Right ventricle myocardium superior (tissue), 1 donor: Measurements from ENCODE around the gene BRIP1. TPM values are rescaled to one million over a fixed set of nuclear protein-coding genes. Genes with fewer than 3 reads are reported as not detected.

Experiments
- ATAC-seq: fragments of 200-7000 bp; cut with Tn5 transposase; one replicate; pipeline ENCODE4 v1.9.1; 2020; ENCODE audit warnings: mild to moderate bottlenecking; ENCODE audit not compliant: poor library complexity
- DNase-seq: peaks from one replicate; pipeline ENCODE4 v3.0.0-alpha.2; 2020
- intact Hi-C: fragments of 100-400 bp; cut with DNase I; formaldehyde crosslinking; loops from one replicate; pipeline ENCODE4 v1.11.2; 2022
- total RNA-seq: library from RNA; stranded (reverse); fragmentation: NEBNext Ultra II Directional; extraction: Animal tissue kit (Norgen Biotek cat#: 25700); gene quantifications from one replicate; pipeline ENCODE4 v1.2.1, GENCODE V29; 2021
- donor health status: DM: no; HTN: yes; CAD: no; lungs with severe emphysema.

Gene BRIP1
- total RNA-seq, 1 donor from 2014 or later, result 0.22 TPM

GRCh38 chr17:61663310-61663709, 200.0 kb downstream of the BRIP1 start:
- DNase-seq (no peak), ATAC-seq (no peak)
- intact Hi-C loops, result no loop called here

GRCh38 chr17:61662741-61663140, 200.6 kb downstream of the BRIP1 start:
- ATAC-seq, result no peak
- no peak for DNase-seq
- intact Hi-C loops, result no loop called here

GRCh38 chr17:61662186-61662585, 201.1 kb downstream of the BRIP1 start:
- DNase-seq (no peak), ATAC-seq (no peak)
- intact Hi-C loops, result no loop called here

GRCh38 chr17:61660746-61661485, 202.4 kb downstream of the BRIP1 start:
- no peak for ATAC-seq
- intact Hi-C loops, result no loop called here
- no peak for DNase-seq

GRCh38 chr17:61659437-61659836, 203.9 kb downstream of the BRIP1 start:
- ATAC-seq (no peak), DNase-seq (no peak)
- intact Hi-C loops, result no loop called here

GRCh38 chr17:61658183-61658582, 205.1 kb downstream of the BRIP1 start:
- ATAC-seq (no peak), DNase-seq (no peak)
- intact Hi-C loops, result no loop called here

GRCh38 chr17:61657338-61657737, 206.0 kb downstream of the BRIP1 start:
- no peak for DNase-seq
- no peak for ATAC-seq
- intact Hi-C loops, result no loop called here

GRCh38 chr17:61656721-61657217, 206.6 kb downstream of the BRIP1 start:
- intact Hi-C loops, result no loop called here
- ATAC-seq (no peak), DNase-seq (no peak)

GRCh38 chr17:61650749-61651148, 212.6 kb downstream of the BRIP1 start:
- ATAC-seq, result no peak
- intact Hi-C loops, result no loop called here
- DNase-seq, result no peak

- DNase-seq, result no peak
- no peak for ATAC-seq
- intact Hi-C loops, result no loop called here
Measured at GRCh38 chr17:61648587-61648986, 214.7 kb downstream of the BRIP1 start.

GRCh38 chr17:61647047-61647446, 216.3 kb downstream of the BRIP1 start:
- ATAC-seq (no peak), DNase-seq (no peak)
- intact Hi-C loops, result no loop called here

GRCh38 chr17:61646482-61646881, 216.8 kb downstream of the BRIP1 start:
- intact Hi-C loops, result no loop called here
- ATAC-seq (no peak), DNase-seq (no peak)

- ATAC-seq, result no peak
- no peak for DNase-seq
- intact Hi-C loops, result no loop called here
Measured at GRCh38 chr17:61645920-61646319, 217.4 kb downstream of the BRIP1 start.

GRCh38 chr17:61644800-61645774, 218.2 kb downstream of the BRIP1 start:
- intact Hi-C loops, result no loop called here
- DNase-seq (no peak), ATAC-seq (no peak)

GRCh38 chr17:61642768-61643167, 220.6 kb downstream of the BRIP1 start:
- DNase-seq (no peak), ATAC-seq (no peak)
- intact Hi-C loops, result no loop called here

GRCh38 chr17:61641715-61642114, 221.6 kb downstream of the BRIP1 start:
- ATAC-seq, result no peak
- intact Hi-C loops, result no loop called here

GRCh38 chr17:61641084-61641483, 222.2 kb downstream of the BRIP1 start:
- ATAC-seq (no peak), DNase-seq (no peak)
- intact Hi-C loops, result no loop called here

More at GRCh38 chr17:61641715-61642114, 221.6 kb downstream of the BRIP1 start:
- no peak for DNase-seq

- intact Hi-C loops, result no loop called here
- no peak for DNase-seq
- ATAC-seq, result no peak
Measured at GRCh38 chr17:61639818-61640217, 223.5 kb downstream of the BRIP1 start.

GRCh38 chr17:61638087-61638486, 225.2 kb downstream of the BRIP1 start:
- intact Hi-C loops, result no loop called here
- DNase-seq (no peak), ATAC-seq (no peak)
